Fibroblast of the conjunctiva (primary cell): ENCODE measurements around the gene IFNGR2.

ENCODE experiments used
- DNase-seq: peaks from one replicate; pipeline ENCODE4 v3.0.0-alpha.2; 2010; ENCODE audit warnings: low read depth

IFNGR2 gene

GRCh38 chr21:33481314-33481943 is 78.2 kb downstream of the IFNGR2 start:
- no peak for DNase-seq
